ENCODE results near the gene SNX3.
"Not testable (repeated sequence)": the region's sequence is repeated elsewhere in the genome, so short reads cannot be mapped to it uniquely, and the experiment has no call there.

- TF ChIP-seq YY1 (IDR thresholded peaks at IDR 0.05; ENCODE audit: insufficient read depth, insufficient read length); ZNF274 (IDR thresholded peaks at IDR 0.05; ENCODE audit: low read depth, low read length); SUZ12 (IDR thresholded peaks at IDR 0.05; ENCODE audit: extremely low read depth, insufficient read depth, insufficient read length): not testable (repeated sequence)
Measured at GRCh38 chr6:108308641-108309040, 47.8 kb upstream of the SNX3 start.
